Heart left ventricle (tissue), 16 donors: ENCODE measurements around the gene ATF4. TPM values are rescaled to one million over a fixed set of nuclear protein-coding genes. Genes with fewer than 3 reads are reported as not detected.
A peak's percentile ranks its signal among the peaks of the same experiment; 100 is the strongest.

Experiments used
- ATAC-seq, 4 donors: fragments of 200-7000 bp; cut with Tn5 transposase; one replicate each; pipeline ENCODE4 v1.9.1; 2020 to 2022; ENCODE audit warnings: moderate library complexity in 4 of 4, mild to moderate bottlenecking in 3 of 4, moderate number of reproducible peaks in 1 of 4
- DNase-seq, 5 donors: peaks; one replicate each; pipeline ENCODE4 v3.0.0-alpha.2; 2020
- H3K27ac ChIP-seq, 12 donors: fragments of 200-600 bp; sonication (generic) in 4 of 12; one replicate each; pipeline versions ENCODE4 v1.5.0 to v1.8.0; 2016 to 2022; ENCODE audit warnings: mild to moderate bottlenecking in 2 of 12
- H3K27me3 ChIP-seq, 9 donors: fragments of 200-600 bp; sonication (generic) in 2 of 9; one replicate each; pipeline versions ENCODE4 v1.5.1 to v1.8.0; 2016 to 2022; ENCODE audit warnings: mild to moderate bottlenecking in 3 of 9
- H3K36me3 ChIP-seq, 9 donors: fragments of 200-600 bp; sonication (generic) in 2 of 9; one replicate each; pipeline versions ENCODE4 v1.5.0 to v1.8.0; 2018 to 2022; ENCODE audit warnings: mild to moderate bottlenecking in 2 of 9
- H3K4me1 ChIP-seq, 12 donors: fragments of 200-600 bp; sonication (generic) in 4 of 12; one replicate each; pipeline versions ENCODE4 v1.5.0 to v1.8.0; 2016 to 2022; ENCODE audit warnings: mild to moderate bottlenecking in 3 of 12
- H3K4me3 ChIP-seq, 12 donors: fragments of 200-600 bp; sonication (generic) in 4 of 12; one replicate each; pipeline versions ENCODE4 v1.5.0 to v1.8.0; 2017 to 2022; ENCODE audit warnings: mild to moderate bottlenecking in 9 of 12, moderate library complexity in 4 of 12
- H3K9me3 ChIP-seq, 12 donors: fragments of 200-600 bp; sonication (generic) in 4 of 12; one replicate each; pipeline versions ENCODE4 v1.5.0 to v1.8.0; 2016 to 2022; ENCODE audit warnings: mild to moderate bottlenecking in 1 of 12
- CTCF ChIP-seq, 12 donors: fragments of 200-600 bp; sonication (generic) in 4 of 12; IDR thresholded peaks; one replicate each; pipeline versions ENCODE4 v1.5.0 to v1.8.0; 2018 to 2022; ENCODE audit warnings: antibody characterized with exemption in 12 of 12, mild to moderate bottlenecking in 5 of 12
- POLR2A ChIP-seq, 2 donors: fragments of 450-650 bp; IDR thresholded peaks; one replicate each; pipeline ENCODE4 v1.6.1; 2017; ENCODE audit warnings: antibody characterized with exemption in 2 of 2, mild to moderate bottlenecking in 2 of 2, moderate library complexity in 2 of 2
- WGBS, 4 donors: extraction: QIAGEN DNeasy Blood & Tissue Kit in 2 of 4; methylation state at CpG; one replicate each; pipeline versions ENCODE4 v1.1.5 to v1.1.7; 2013 to 2018; 5-methylcytosine and 5-hydroxymethylcytosine counted together
- intact Hi-C, 10 donors: fragments of 100-400 bp; cut with DNase I; formaldehyde crosslinking; loops; one replicate each; pipeline versions ENCODE4 v1.11.1 to v1.14.2; 2022
- polyA plus RNA-seq, 2 donors: library from polyadenylated mRNA; stranded (reverse); fragments of 200-250 nt; gene quantifications; one replicate each; pipeline ENCODE4 v1.2.3, GENCODE V29; 2013
- total RNA-seq, 9 donors: library from RNA; depleted of rRNA in 2 of 9; stranded (reverse); fragments of >200 nt in 2 of 9; fragmentation: NEBNext Ultra II Directional in 3 of 9; extraction: Animal tissue kit (Norgen Biotek cat#: 25700) in 3 of 9; gene quantifications; one replicate each; pipeline versions ENCODE4 v1.1.0 to v1.2.4, GENCODE V29; 2016 to 2023
- donor health status: ischemic (EF 13 %, LVEDD 7.1; RV severe dilation, severe dysfunction).
- donor health status: healthy with polysubstance abuse.
- donor health status: DM: no; HTN: yes; CAD: no.
- donor health status: DM: no; HTN: no; CAD: no.
- donor health status: ischemic (EF 25% LVEDD 6.9; RV normal size, moderate dysfunction).
- donor health status: ischemic (EF 25% LVEDD 5.7; RV mildly dilated, moderate dysfunction).
- donor health status: healthy.
- donor health status: DM: yes; HTN: yes; CAD: no.
- donor health status: ischemic (EF 35%, LVEDD 5.7; RV mildly dilated, moderate dysfunction).
- donor health status: nonischemic (EF 11% LVEDD 7.7; RV severe dilation, severe dysfunction).
- donor health status: DM: yes; HTN: yes; CAD: no.
- donor health status: PGD.
- donor health status: ischemic (EF 29% LVEDD 5.4; RV normal size, mild dysfunction).
- donor health status: nonischemic (EF 23%, LVEDD 6.1; RV moderate dilation, normal function).

ATF4 gene
- total and polyA plus RNA-seq, 11 donors = 117 to 458 (median 176) TPM

GRCh38 chr22:39489094-39490068 lies 31.0 kb upstream of the ATF4 start:
- Histone ChIP-seq H3K9me3 (no peaks in the 10 kb centered on the region), H3K36me3 (peaks cover 0 to 9% (median 0%) of the 10 kb centered on the region in 9 donors), H3K4me3 (peak overlapping the region in 1 of 12 donors; percentile 23), H3K4me1 (peaks cover 0 to 20% (median 0%) of the 10 kb centered on the region in 12 donors), H3K27me3 (no peaks in the 10 kb centered on the region), H3K27ac (peak overlapping the region in 2 of 12 donors; percentile 15 to 24)
- WGBS, 4 donors = 82 to 86% (median 83%) methylated on average over 12 to 17 of the region's 17 CpGs
- no peak for TF ChIP-seq POLR2A (IDR thresholded peaks at IDR 0.05)
- no peak for TF ChIP-seq CTCF (IDR thresholded peaks at IDR 0.05)
- DNase-seq = peak in 1 of 5 donors; percentile 26
- intact Hi-C loops = loop anchor here in 5 of 10 donors (5.0 kb wide), 1 partner anchor 38 kb away; no protein-coding TSS in a partner anchor
- peak in 1 of 4 donors; percentile 4 for ATAC-seq

GRCh38 chr22:39490135-39490798 lies 30.1 kb upstream of the ATF4 start:
- H3K27ac ChIP-seq = peak overlapping the region in 2 of 12 donors; percentile 15 to 24
- intact Hi-C loops = loop anchor here in 5 of 10 donors (5.0 kb wide), 1 partner anchor 37 kb away; no protein-coding TSS in a partner anchor
- DNase-seq = peak; percentile 79 to 90 (median 88)
- no peak for TF ChIP-seq POLR2A (IDR thresholded peaks at IDR 0.05)
- H3K9me3 ChIP-seq = no peaks in the 10 kb centered on the region
- peaks cover 0 to 9% (median 0%) of the 10 kb centered on the region in 9 donors for H3K36me3 ChIP-seq
- ATAC-seq = peak; percentile 85 to 95 (median 93)
- 47 to 61% (median 49%) methylated on average over 10 to 13 of the region's 13 CpGs for WGBS, 4 donors
- no peaks in the 10 kb centered on the region for H3K27me3 ChIP-seq
- peak overlapping the region in 1 of 12 donors; percentile 23 for H3K4me3 ChIP-seq
- H3K4me1 ChIP-seq = peaks cover 0 to 29% (median 0%) of the 10 kb centered on the region in 12 donors

GRCh38 chr22:39490966-39491680 lies 29.2 kb upstream of the ATF4 start:
- TF ChIP-seq CTCF (IDR thresholded peaks at IDR 0.05) (no peak), POLR2A (IDR thresholded peaks at IDR 0.05) (no peak)
- 77 to 86% (median 85%) methylated on average over 6 to 9 of the region's 9 CpGs for WGBS, 4 donors
- Histone ChIP-seq H3K4me3 (no peak overlapping the region), H3K27ac (no peak overlapping the region), H3K27me3 (no peaks in the 10 kb centered on the region), H3K4me1 (peaks cover 0 to 36% (median 2%) of the 10 kb centered on the region in 12 donors), H3K36me3 (peaks cover 0 to 9% (median 0%) of the 10 kb centered on the region in 9 donors), H3K9me3 (no peaks in the 10 kb centered on the region)
- intact Hi-C loops = loop anchor here in 5 of 10 donors (5.0 kb wide), 1 partner anchor 36 kb away; no protein-coding TSS in a partner anchor
- ATAC-seq (no peak), DNase-seq (no peak)

GRCh38 chr22:39491696-39492095 lies 28.7 kb upstream of the ATF4 start:
- WGBS, 4 donors = 75 to 87% (median 83%) methylated on average over 4 to 6 of the region's 6 CpGs
- no peak for ATAC-seq
- no peaks in the 10 kb centered on the region for H3K9me3 ChIP-seq
- H3K4me1 ChIP-seq = peaks cover 0 to 42% (median 7%) of the 10 kb centered on the region in 12 donors
- H3K27me3 ChIP-seq = no peaks in the 10 kb centered on the region
- no peak for TF ChIP-seq POLR2A (IDR thresholded peaks at IDR 0.05)
- H3K36me3 ChIP-seq = peaks cover 0 to 9% (median 0%) of the 10 kb centered on the region in 9 donors
- DNase-seq = no peak
- H3K4me3 ChIP-seq = no peak overlapping the region
- no peak overlapping the region for H3K27ac ChIP-seq
- intact Hi-C loops = loop anchor here in 5 of 10 donors (5.0 kb wide), 1 partner anchor 36 kb away; no protein-coding TSS in a partner anchor
